Stimulated activated CD8-positive, alpha-beta memory T cell treated with anti-CD3 and anti-CD28 coated beads, Interleukin-15, amount 100 ng/mL, for 24 hours (primary cell): ENCODE data around the gene OGT.
A peak's percentile ranks its signal among the peaks of the same experiment; 100 is the strongest.
"Not testable (repeated sequence)": the region's sequence is repeated elsewhere in the genome, so short reads cannot be mapped to it uniquely, and the experiment has no call there.

Experiments used
- DNase-seq: peaks from one replicate; pipeline ENCODE4 v3.0.0-alpha.2; 2020; ENCODE audit warnings: low read depth

Gene OGT

GRCh38 chrX:71532753-71533425, at the start of gene OGT:
OGT (plus strand) TSS chrX:71533104; CDS start chrX:71533300, 196 bp downstream.
- DNase-seq = peak; percentile 66

GRCh38 chrX:71487814-71488213, 45.1 kb upstream of the OGT start:
- no peak for DNase-seq

DNA sequence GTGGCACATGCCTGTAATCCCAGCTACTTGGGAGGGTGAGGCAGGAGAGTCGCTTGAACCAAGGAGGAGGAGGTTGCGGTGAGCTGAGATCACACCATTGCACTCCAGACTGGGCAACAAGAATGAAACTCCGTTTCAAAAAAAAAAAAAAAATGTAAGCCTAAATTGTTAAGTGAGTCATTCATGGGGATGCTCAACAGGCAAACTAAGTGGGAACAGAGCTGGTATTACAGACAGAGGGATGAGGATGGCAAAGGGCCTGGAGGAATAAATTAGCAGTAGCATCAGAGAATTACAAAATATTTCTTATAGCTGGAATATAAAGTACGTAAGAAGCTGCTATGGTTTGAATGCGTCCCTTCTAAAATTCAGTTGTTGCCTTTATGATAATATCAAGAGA, 43.4 kb upstream of the OGT start:
- no peak for DNase-seq

- DNase-seq = peak; percentile 4
Measured at GRCh38 chrX:71492231-71493065, 40.5 kb upstream of the OGT start.

GRCh38 chrX:71493111-71493613, 39.7 kb upstream of the OGT start:
- no peak for DNase-seq

DNA sequence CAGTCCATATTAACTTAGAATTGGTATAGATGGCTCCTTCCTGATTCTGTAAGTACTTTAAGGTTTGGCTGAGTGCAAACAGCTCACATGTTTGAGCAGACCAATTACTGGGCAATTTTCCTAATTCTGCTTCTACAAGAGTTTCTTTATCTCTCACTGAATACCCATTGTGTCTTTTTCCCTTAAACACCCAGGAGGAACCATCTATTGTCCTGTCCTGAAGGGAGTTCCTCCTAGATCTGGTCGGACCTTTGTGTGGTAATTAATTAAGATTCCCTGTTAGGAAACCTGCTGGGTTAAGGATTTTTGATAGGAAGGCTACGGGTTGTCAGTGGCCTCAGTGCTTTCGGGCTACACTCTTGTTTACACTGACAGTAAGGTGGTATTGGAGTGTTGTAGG, 36.9 kb upstream of the OGT start:
- DNase-seq = not testable (repeated sequence)

DNA sequence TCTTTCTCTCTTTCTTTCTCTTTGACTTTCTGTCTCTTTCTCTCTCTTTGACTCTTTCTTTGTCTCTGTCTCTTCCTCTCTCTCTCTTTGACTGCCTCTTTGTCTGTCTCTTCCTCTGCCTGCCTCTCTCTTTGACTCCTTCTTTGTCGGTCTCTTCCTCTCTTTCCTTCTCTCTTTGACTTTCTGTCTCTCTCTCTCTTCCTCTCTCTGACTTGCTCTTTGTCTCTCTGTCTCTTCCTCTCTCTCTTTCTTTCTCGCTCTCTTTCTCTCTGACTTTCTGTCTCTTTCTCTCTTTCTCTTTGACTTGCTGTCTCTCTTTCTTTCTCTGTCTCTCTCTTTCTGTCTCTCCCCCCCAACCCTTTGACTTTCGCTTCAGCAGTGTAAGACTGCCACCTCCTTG, 36.4 kb upstream of the OGT start:
- no peak for DNase-seq

DNA sequence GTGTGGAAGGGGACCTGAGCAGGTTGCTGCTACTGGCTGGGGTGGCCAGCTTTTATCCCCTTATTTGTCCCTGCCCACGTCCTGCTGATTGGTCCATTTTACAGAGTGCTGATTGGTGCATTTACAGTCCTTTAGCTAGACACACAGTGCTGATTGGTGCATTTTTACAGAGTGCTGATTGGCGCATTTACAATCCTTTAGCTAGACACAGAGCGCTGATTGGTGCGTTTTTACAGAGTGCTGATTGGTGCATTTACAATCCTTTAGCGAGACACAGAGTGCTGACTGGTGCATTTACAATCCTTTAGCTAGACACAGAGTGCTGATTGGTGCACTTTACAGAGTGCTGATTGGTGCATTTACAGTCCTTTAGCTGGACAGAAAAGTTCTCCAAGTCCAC, 30.8 kb upstream of the OGT start:
- DNase-seq = not testable (repeated sequence)

DNA sequence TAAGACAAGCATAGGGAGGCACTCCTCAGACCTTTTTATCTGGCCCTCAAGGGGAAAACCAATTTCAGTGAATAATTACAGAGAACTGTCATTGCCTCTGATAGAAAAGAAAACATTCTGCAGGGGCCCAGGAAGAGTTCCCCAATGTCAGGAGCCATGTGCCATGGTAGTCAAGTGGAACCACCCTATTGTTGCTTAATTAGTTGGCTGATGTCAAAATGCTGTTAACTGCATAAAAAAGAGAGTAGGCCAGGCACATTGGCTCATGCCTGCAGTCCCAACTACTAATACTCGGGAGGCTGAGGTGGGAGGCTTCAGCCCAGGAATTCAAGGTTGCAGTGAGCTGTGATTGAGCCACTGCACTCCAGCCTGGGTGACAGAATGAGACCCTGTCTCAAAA, 28.6 kb upstream of the OGT start:
- no peak for DNase-seq

- DNase-seq = no peak
Measured at GRCh38 chrX:71509289-71509688, 23.6 kb upstream of the OGT start.

GRCh38 chrX:71510161-71510560, 22.7 kb upstream of the OGT start:
- no peak for DNase-seq

DNA sequence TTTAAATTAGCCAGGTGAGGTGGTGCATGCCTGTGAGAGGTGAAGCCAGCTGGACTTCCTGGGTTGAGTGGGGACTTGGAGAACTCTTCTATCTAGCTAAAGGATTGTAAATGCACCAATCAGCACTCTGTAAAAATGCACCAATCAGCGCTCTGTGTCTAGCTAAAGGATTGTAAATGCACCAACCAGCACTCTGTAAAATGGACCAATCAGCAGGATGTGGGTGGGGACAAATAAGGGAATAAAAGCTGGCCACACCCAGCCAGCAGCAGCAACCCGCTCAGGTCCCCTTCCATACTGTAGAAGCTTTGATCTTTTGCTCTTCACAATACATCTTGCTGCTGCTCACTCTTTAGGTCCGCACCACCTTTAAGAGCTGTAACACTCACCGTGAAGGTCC, 19.2 kb upstream of the OGT start:
- DNase-seq = not testable (repeated sequence)

DNA sequence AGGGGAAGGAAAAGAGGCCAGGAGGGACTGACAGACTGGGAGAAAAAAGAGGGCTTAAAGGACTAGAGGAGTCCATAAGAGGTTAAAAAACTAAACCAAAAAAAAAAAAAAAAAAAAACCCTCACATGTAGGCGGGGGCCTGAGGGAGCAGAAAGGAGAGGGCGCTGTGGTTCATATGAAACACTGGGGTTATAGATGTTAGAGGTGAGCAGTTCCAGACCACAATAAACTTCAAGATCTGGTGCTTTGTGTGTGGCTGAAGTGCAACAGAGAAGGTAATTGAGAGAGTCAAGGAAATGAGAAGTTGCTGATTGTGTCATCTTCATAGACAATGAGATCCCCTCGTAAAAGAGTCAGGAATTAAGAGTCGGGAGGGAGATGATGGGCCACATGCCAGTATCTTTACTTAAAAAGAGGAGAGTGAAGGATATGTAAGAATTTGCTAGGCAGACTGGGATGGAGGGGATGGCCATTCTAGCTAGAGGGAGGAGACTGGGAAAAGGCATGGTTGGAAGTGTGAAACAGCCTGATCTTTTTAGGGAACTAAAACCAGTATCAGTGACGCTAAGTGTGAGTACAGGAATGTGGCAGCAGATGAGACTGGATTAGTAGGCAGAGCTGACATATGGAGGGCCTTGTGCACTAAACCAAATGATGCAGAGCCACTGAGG, 18.4 kb upstream of the OGT start:
- DNase-seq = no peak

DNA sequence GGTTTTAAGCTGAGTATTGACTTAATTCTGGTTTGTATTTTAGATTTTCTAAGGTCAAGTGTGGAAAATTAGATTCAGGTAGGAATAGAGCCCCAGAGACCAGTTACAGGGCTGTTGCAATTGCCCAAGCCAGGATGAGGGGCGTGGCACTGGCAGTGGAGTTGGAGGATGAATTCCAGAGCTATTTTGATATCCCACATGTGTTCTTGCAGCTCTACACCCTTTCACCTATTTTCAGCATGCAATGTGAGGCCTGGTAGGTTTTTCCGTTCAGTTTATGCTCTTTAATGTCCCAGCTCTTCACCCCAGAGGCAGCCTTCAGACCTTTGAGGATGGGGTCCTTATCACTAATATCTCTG, 17.9 kb upstream of the OGT start:
- DNase-seq = no peak

GRCh38 chrX:71525316-71525715, 7.6 kb upstream of the OGT start:
- no peak for DNase-seq

DNA sequence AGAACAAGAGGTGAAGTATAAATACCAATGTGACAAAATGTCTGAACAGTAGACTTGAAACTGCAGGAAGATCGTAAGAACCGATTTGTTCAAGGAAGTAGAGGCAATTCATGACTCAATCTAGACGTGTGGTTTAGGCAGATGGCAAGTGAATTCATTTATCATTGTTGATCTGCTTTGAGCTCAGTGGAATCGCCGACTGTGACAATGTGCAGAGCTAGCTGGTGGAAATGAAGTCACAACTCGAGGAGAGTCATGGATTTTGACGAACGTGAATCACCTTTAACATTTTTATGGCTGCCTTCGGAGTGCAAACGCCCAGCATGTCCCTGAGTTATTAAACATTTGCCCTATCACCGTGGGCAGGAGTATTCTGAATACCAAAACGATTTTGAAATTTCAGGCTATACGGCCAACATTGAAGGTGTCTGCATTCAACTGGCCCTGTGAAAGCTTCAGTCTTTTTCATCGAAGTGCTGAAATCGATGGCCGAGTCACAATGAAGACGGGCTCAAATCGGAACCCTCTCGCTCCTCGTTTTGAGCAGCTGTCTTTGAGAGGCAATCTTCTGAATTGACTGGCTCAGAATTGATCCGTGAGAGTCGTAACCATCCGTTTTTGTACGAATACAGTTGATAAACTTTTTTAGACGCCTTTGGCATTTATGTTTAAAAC, 689 bp upstream of the OGT start:
- no peak for DNase-seq

DNA sequence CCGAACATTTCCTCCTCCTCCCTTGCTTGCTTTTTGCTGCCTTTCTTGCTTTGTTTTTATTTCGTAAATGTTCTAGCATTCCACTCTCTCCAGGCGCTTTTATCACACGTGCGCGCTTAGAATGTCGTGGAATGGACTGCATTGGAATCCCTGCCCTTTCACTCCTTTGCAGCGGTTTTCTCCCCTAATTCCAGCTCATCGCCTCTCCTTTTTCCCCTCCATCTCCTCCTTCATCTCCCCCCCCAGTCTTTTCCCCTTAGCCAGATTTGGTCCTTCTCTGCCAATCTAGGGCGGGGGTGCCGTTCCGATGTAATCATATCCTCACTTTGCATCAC, 579 bp downstream of the OGT start:
- DNase-seq = no peak

DNA sequence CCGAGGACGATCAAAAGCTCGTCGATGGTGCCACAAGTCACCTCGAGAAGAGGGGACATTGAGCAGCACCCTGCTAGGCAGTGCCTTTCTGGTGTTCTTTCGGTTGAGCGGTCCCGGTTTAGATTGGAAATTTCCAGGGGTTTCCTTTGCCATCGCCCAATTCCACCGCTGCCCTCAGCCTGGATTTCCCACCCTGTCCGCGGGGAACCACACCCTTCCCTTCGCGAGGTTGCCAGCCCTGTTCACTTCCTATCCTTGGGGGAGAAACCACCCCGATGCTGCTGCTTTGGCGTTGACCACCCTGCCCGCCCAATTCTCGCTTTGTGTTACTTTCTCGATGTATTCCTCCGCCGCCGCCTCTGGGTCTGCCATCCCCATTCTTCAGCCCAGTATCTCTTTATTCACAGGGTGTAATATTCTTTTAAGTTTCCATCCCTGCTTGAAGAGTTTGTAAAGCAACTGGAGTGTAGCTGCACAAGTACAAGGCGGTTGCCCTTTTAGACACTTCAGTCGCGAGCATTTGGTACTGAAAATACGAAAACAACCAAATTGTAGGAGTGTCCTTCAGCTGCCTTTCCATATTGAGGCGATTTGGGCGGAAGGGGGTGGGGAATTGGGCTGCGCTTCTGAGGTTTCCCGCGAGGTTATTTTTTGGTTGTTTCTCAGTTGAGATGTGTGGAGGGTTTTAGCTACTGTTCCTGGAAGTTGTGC, 1.1 kb downstream of the OGT start:
- DNase-seq = no peak

GRCh38 chrX:71534773-71535544, 2.1 kb downstream of the OGT start:
- DNase-seq = no peak

DNA sequence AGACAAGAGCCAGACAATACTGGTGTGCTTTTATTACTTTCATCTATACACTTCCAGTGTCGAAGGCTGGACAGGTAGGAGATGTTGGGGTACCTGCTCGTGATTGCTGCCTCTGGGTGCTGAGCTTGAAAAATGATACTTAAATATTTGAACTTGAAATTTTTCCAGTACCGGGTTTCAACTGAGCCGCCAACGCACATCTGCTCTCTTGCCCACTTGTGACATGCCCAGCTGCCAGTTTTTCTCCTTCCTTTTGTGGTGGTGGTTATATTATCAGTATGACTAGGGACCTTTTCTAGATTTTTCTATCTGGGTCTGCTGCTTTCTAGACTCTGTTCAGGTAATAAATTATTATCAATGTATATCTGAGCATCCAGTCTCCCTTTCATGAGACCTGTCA, 3.4 kb downstream of the OGT start:
- no peak for DNase-seq

DNA sequence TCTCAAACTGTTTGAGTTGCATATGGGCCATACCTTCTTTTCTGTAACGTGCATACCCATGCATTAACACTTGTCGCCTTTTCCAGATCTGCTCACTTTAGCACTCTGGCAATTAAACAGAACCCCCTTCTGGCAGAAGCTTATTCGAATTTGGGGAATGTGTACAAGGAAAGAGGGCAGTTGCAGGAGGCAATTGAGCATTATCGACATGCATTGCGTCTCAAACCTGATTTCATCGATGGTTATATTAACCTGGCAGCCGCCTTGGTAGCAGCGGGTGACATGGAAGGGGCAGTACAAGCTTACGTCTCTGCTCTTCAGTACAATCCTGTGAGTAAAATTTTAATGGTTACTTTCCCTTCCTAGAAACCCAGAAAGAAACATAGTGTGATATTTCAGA, 4.8 kb downstream of the OGT start:
- no peak for DNase-seq
